Measurements from ENCODE around the gene SAMM50. TPM values are rescaled to one million over a fixed set of nuclear protein-coding genes. Genes with fewer than 3 reads are reported as not detected.

SAMM50 gene
- total RNA-seq, 1 experiment from 2014 or later = 40.8 TPM

- no TSS peak for BruUV-seq (replicated peaks)
- peak; percentile 69 for DNase-seq (ENCODE audit: low read depth, low spot score)
- CTCF ChIA-PET = interaction anchor here (1.5 kb wide), 1 partner anchor 44 kb away, joined by 6 read pairs; no protein-coding TSS in a partner anchor
Measured at GRCh38 chr22:44037519-44038375, 82.5 kb downstream of the SAMM50 start.

More at GRCh38 chr22:44037519-44038375, 82.5 kb downstream of the SAMM50 start:
- H3K27me3 ChIP-seq (ENCODE audit: insufficient read depth, low read length) = no peaks in the 10 kb centered on the region
- H3K79me2 ChIP-seq (ENCODE audit: insufficient read depth, low read length) = peaks cover 6% of the 10 kb centered on the region; the same call in 1 of the 2 replicates
- intact Hi-C loops (cut with micrococcal nuclease) = no loop called here
- no peaks in the 10 kb centered on the region for H3K9me2 ChIP-seq (ENCODE audit: insufficient read depth)
- H4K20me1 ChIP-seq (ENCODE audit: insufficient read depth) = peaks cover 6% of the 10 kb centered on the region; the same call in 1 of the 2 replicates
- ChIA-PET POLR2A (no interaction called here), RAD21 (ENCODE audit: low non-redundant PET in 1 of 2, low total read pairs in 2 of 2, uncharacterized antibody in 2 of 2, unreplicated experiment in 2 of 2) (interaction anchor here in 1 of 2 experiments (0.6 kb wide), 1 partner anchor 584 kb away, joined by 7 read pairs; no protein-coding TSS in a partner anchor)
- no peaks in the 10 kb centered on the region for H3K9me3 ChIP-seq (ENCODE audit: control insufficient read depth in 1 of 2, insufficient read depth in 1 of 2, low read depth in 1 of 2, low read length in 2 of 2)
- H3K9ac ChIP-seq (ENCODE audit: low read length) = peak overlapping the region; percentile 30
- no peak overlapping the region for H2AFZ ChIP-seq (ENCODE audit: low read depth, low read length, poor library complexity, severe bottlenecking)
- H3K4me1 ChIP-seq (ENCODE audit: control insufficient read depth in 1 of 2, insufficient read depth in 2 of 2, low read length in 2 of 2) = peaks cover 12 to 18% of the 10 kb centered on the region in 2 experiments
- H3K27ac ChIP-seq (ENCODE audit: low read depth, low read length) = 0 out of 2 replicates have a peak overlapping the region, but pooled peaks have one; percentile 3
- TF ChIP-seq ATF3 (IDR thresholded peaks at IDR 0.05) (peak; percentile 85), POLR2A (IDR thresholded peaks at IDR 0.05; ENCODE audit: borderline replicate concordance, extremely low read depth, insufficient read depth, insufficient read length) (no peak), CBX3 (IDR thresholded peaks at IDR 0.05; ENCODE audit: low read depth) (peak; percentile 86), JUND (IDR thresholded peaks at IDR 0.05) (peak; percentile 87), CEBPB (IDR thresholded peaks at IDR 0.05; ENCODE audit: low read depth) (0 out of 2 replicates have a peak, but pooled peaks have one; percentile 33), POLR2AphosphoS5 (IDR thresholded peaks at IDR 0.05; ENCODE audit: low read depth, low read length) (peak; percentile 52; the same call in 1 of the 2 replicates), MAX (IDR thresholded peaks at IDR 0.05) (peak; percentile 66; the same call in 1 of the 2 replicates), SRF (IDR thresholded peaks at IDR 0.05; ENCODE audit: low read depth) (peak; percentile 53; the same call in 1 of the 2 replicates), ZNF274 (IDR thresholded peaks at IDR 0.05; ENCODE audit: low read depth, low read length) (no peak), SP1 (IDR thresholded peaks at IDR 0.05; ENCODE audit: low read depth) (peak; percentile 71), EGR1 (IDR thresholded peaks at IDR 0.05; ENCODE audit: low read depth) (no peak), SIN3A (IDR thresholded peaks at IDR 0.05; ENCODE audit: low read depth) (0 out of 2 replicates have a peak, but pooled peaks have one; percentile 43), FOSL1 (IDR thresholded peaks at IDR 0.05; ENCODE audit: low read depth) (peak; percentile 97)
- peak; percentile 97 for ATAC-seq
- H3K36me3 ChIP-seq (ENCODE audit: control insufficient read depth in 1 of 2, insufficient read depth in 2 of 2, low read length in 2 of 2) = no peaks in the 10 kb centered on the region
- H3K4me2 ChIP-seq (ENCODE audit: low read length) = peak overlapping the region; percentile 71
- H3K4me3 ChIP-seq (replicated peaks in 1 of 2; ENCODE audit: low read depth in 1 of 2, low read length in 2 of 2) = peak overlapping the region in 1 of 2 experiments; percentile 31; a peak in 2 of 4 replicates
